Smooth muscle cell (in vitro differentiated cells): ENCODE measurements around the gene ARSB. TPM values are rescaled to one million over a fixed set of nuclear protein-coding genes. Genes with fewer than 3 reads are reported as not detected.

Experiments used
- DNase-seq: peaks from one replicate; lab custom pipeline; 2025; ENCODE audit not compliant: unreplicated experiment; lab: John Stamatoyannopoulos, UW
- H2AFZ ChIP-seq: fragments of 200-600 bp; sonication (generic); 2 replicates; pipeline ENCODE4 v1.6.0; 2016; ENCODE audit warnings: antibody characterized with exemption, low read depth, mild to moderate bottlenecking
- H3F3A ChIP-seq: fragments of 200-600 bp; sonication (generic); 2 replicates; pipeline ENCODE4 v1.6.0; 2017; ENCODE audit warnings: antibody characterized with exemption, low read depth
- H3K27ac ChIP-seq: fragments of 200-600 bp; sonication (generic); 2 replicates; pipeline ENCODE4 v1.5.1; 2016; ENCODE audit warnings: low read depth, mild to moderate bottlenecking
- H3K27me3 ChIP-seq: fragments of 200-600 bp; sonication (generic); 2 replicates; pipeline ENCODE4 v1.6.1; 2016; ENCODE audit warnings: low read depth, mild to moderate bottlenecking
- H3K36me3 ChIP-seq: fragments of 200-600 bp; sonication (generic); 2 replicates; pipeline ENCODE4 v1.5.1; 2016; ENCODE audit warnings: low read depth
- H3K4me1 ChIP-seq: fragments of 200-600 bp; sonication (generic); 2 replicates; pipeline ENCODE4 v1.5.1; 2016; ENCODE audit warnings: low read depth
- H3K4me2 ChIP-seq: fragments of 200-600 bp; sonication (generic); 2 replicates; pipeline ENCODE4 v1.6.0; 2016; ENCODE audit warnings: mild to moderate bottlenecking
- H3K4me3 ChIP-seq: fragments of 200-600 bp; sonication (generic); 2 replicates; pipeline ENCODE4 v1.5.1; 2016; ENCODE audit warnings: mild to moderate bottlenecking
- H3K79me2 ChIP-seq: fragments of 200-600 bp; sonication (generic); 2 replicates; pipeline ENCODE4 v1.6.0; 2016; ENCODE audit warnings: low read depth, mild to moderate bottlenecking
- H3K9ac ChIP-seq: fragments of 200-600 bp; sonication (generic); 2 replicates; pipeline ENCODE4 v1.6.0; 2016; ENCODE audit warnings: low read depth
- H3K9me3 ChIP-seq: fragments of 200-600 bp; sonication (generic); replicated peaks from 2 replicates; pipeline ENCODE4 v1.5.1; 2016; ENCODE audit warnings: low read depth
- H4K20me1 ChIP-seq: fragments of 200-600 bp; sonication (generic); 2 replicates; pipeline ENCODE4 v1.6.0; 2016; ENCODE audit warnings: low read depth
- CTCF ChIP-seq: fragments of 200-600 bp; sonication (generic); IDR thresholded peaks from 2 replicates; pipeline ENCODE4 v1.5.1; 2017; ENCODE audit warnings: borderline replicate concordance, mild to moderate bottlenecking, antibody characterized with exemption; ENCODE audit not compliant: insufficient read depth, poor library complexity, severe bottlenecking
- WGBS: methylation state at CpG from one replicate; pipeline ENCODE4 v1.1.7; 2016; ENCODE audit warnings: low lambda C conversion rate; 5-methylcytosine and 5-hydroxymethylcytosine counted together
- polyA plus RNA-seq: library from polyadenylated mRNA; unstranded; fragments of >200 nt; fragmentation: Nextera tagmentation; extraction: Ambion mirVana; gene quantifications from 2 replicates; pipeline ENCODE4 v1.2.1, GENCODE V29; 2016
- total RNA-seq: library from RNA; depleted of rRNA; stranded (reverse); fragments of >200 nt; gene quantifications from 2 replicates; pipeline ENCODE4 v1.2.3, GENCODE V29; 2014

Gene ARSB
- total and polyA plus RNA-seq, 2 experiments from 2014 or later = 17.5 to 23.2 TPM

GRCh38 chr5:78754655-78755054 is 230.5 kb downstream of the ARSB start:
- TF ChIP-seq CTCF = no peak
- no peak overlapping the region for H2AFZ ChIP-seq
- no peak overlapping the region for H3K27ac ChIP-seq
- no peaks in the 10 kb centered on the region for H3K27me3 ChIP-seq
- peaks cover 5% of the 10 kb centered on the region for H3K4me1 ChIP-seq
- H3K36me3 ChIP-seq = no peaks in the 10 kb centered on the region
- no peaks in the 10 kb centered on the region for H4K20me1 ChIP-seq
- 66% methylated on average over 2 of the region's 2 CpGs for WGBS
- H3K9me3 ChIP-seq = no peaks in the 10 kb centered on the region
- DNase-seq = no peak
- peaks cover 26% of the 10 kb centered on the region for H3F3A ChIP-seq
- H3K9ac ChIP-seq = no peak overlapping the region
- H3K4me3 ChIP-seq = no peak overlapping the region
- no peak overlapping the region for H3K4me2 ChIP-seq
- H3K79me2 ChIP-seq = no peaks in the 10 kb centered on the region

- Histone ChIP-seq H3K4me2 (peak overlapping the region; percentile 20), H3K4me3 (no peak overlapping the region), H3K9me3 (no peaks in the 10 kb centered on the region), H3F3A (peaks cover 19% of the 10 kb centered on the region), H2AFZ (no peak overlapping the region), H3K4me1 (peaks cover 5% of the 10 kb centered on the region), H3K79me2 (no peaks in the 10 kb centered on the region), H3K9ac (no peak overlapping the region), H3K27ac (peak overlapping the region; percentile 12), H4K20me1 (no peaks in the 10 kb centered on the region), H3K36me3 (no peaks in the 10 kb centered on the region), H3K27me3 (no peaks in the 10 kb centered on the region)
- 20% methylated on average over 4 of the region's 4 CpGs for WGBS
- no peak for DNase-seq
- TF ChIP-seq CTCF = no peak
Observed at GRCh38 chr5:78753093-78753531, 232.0 kb downstream of the ARSB start.

DNA sequence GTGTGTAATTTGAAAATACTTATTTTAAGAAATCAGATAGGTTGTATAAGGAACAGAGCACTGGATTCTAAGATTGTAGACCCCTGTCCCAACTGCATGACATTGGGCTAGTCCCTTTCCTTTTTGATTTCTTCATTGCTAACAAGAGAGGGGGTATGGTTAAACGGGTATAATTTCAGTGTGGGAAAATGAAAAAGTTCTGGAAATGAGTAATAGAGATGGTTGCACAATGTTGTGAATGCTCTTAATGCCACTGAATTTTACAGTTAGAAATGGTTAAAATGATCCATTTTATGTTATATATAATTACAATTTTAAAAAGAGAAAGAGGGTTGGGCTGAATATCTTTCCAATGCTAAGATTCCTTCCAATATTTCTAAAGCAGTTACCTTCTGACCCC is 233.2 kb downstream of the ARSB start:
- Histone ChIP-seq H3K27ac (no peak overlapping the region), H3K4me2 (no peak overlapping the region), H3K27me3 (no peaks in the 10 kb centered on the region), H3K9me3 (no peaks in the 10 kb centered on the region), H4K20me1 (no peaks in the 10 kb centered on the region), H3K4me3 (no peak overlapping the region), H3K4me1 (no peaks in the 10 kb centered on the region), H3F3A (peaks cover 15% of the 10 kb centered on the region), H3K9ac (no peak overlapping the region), H2AFZ (no peak overlapping the region), H3K79me2 (no peaks in the 10 kb centered on the region), H3K36me3 (no peaks in the 10 kb centered on the region)
- no peak for TF ChIP-seq CTCF
- DNase-seq = no peak
- 14% methylated on average over 1 of the region's 1 CpG for WGBS

- no peaks in the 10 kb centered on the region for H3K36me3 ChIP-seq
- no peak for DNase-seq
- peaks cover 5% of the 10 kb centered on the region for H3K4me1 ChIP-seq
- no peak for TF ChIP-seq CTCF
- H3F3A ChIP-seq = peaks cover 9% of the 10 kb centered on the region
- no peak overlapping the region for H3K9ac ChIP-seq
- no peak overlapping the region for H3K4me2 ChIP-seq
- WGBS = 60% methylated on average over 2 of the region's 2 CpGs
- no peak overlapping the region for H3K27ac ChIP-seq
- H2AFZ ChIP-seq = no peak overlapping the region
- no peaks in the 10 kb centered on the region for H4K20me1 ChIP-seq
- H3K4me3 ChIP-seq = no peak overlapping the region
- no peaks in the 10 kb centered on the region for H3K79me2 ChIP-seq
- H3K27me3 ChIP-seq = no peaks in the 10 kb centered on the region
- H3K9me3 ChIP-seq = no peaks in the 10 kb centered on the region
Observed at GRCh38 chr5:78750281-78750680, 234.8 kb downstream of the ARSB start.
